GM12878 (cell line): Measurements from ENCODE around the gene APOE. TPM values are rescaled to one million over a fixed set of nuclear protein-coding genes. Genes with fewer than 3 reads are reported as not detected.

Experiments
- ATAC-seq: fragments of 200-7000 bp; cut with Tn5 transposase; 3 replicates; pipeline ENCODE4 v1.9.1; 2020; ENCODE audit warnings: mild to moderate bottlenecking, moderate library complexity
- BruUV-seq: library from RNA; stranded (reverse); fragments of 400-500 nt; replicated peaks from 2 replicates; lab custom pipeline; 2021; lab: Mats Ljungman, UMichigan
- CTCF ChIA-PET: fragments of 300-600 bp; sonication (Branson Sonifier 250); formaldehyde crosslinking; extraction: SDS; loops from one replicate; lab custom pipeline; 2021; ENCODE audit warnings: inconsistent platforms; lab: Yijun Ruan, JAX
- POLR2A ChIA-PET: fragments of 350-600 bp; formaldehyde crosslinking; extraction: SDS; loops from one replicate; lab custom pipeline; 2021; ENCODE audit warnings: inconsistent platforms; lab: Charles Lee
- RAD21 ChIA-PET: fragments of 300-600 bp; sonication (Branson Sonifier 250); formaldehyde crosslinking; loops from one replicate; lab custom pipeline; 2023; ENCODE audit warnings: antibody characterized with exemption; ENCODE audit not compliant: unreplicated experiment; lab: Charles Lee
- SMC1A ChIA-PET: fragments of 300-600 bp; sonication (Branson Sonifier 250); formaldehyde crosslinking; loops from one replicate; lab custom pipeline; 2023; ENCODE audit not compliant: unreplicated experiment, uncharacterized antibody; lab: Charles Lee
- DNase-seq: peaks from one replicate; pipeline ENCODE4 v3.0.0-alpha.2; 2011; ENCODE audit warnings: low read depth, low spot score
- FAIRE-seq: peaks from 3 replicates; lab custom pipeline; 2011; peaks lifted over from hg19 to GRCh38; lab: Jason Lieb, UNC
- H2AFZ ChIP-seq: 2 replicates; pipeline ENCODE4 v1.6.0; 2011; ENCODE audit warnings: low read depth, low read length, control low read depth; ENCODE audit not compliant: control insufficient read depth
- H3K27ac ChIP-seq: 2 replicates; pipeline ENCODE4 v1.5.1; 2011; ENCODE audit warnings: control low read depth; ENCODE audit not compliant: control insufficient read depth, insufficient read depth
- H3K27me3 ChIP-seq, 2 experiments: replicated peaks in 1 of 2; 2 replicates each; pipeline versions ENCODE4 v1.6.0 to v1.6.1; 2011; ENCODE audit warnings: low read length in 1 of 2; ENCODE audit not compliant: control insufficient read depth in 2 of 2, insufficient read depth in 2 of 2
- H3K36me3 ChIP-seq, 2 experiments: 2 replicates each; pipeline ENCODE4 v1.5.1; 2011; ENCODE audit warnings: low read length in 1 of 2; ENCODE audit not compliant: control insufficient read depth in 2 of 2, insufficient read depth in 2 of 2
- H3K4me1 ChIP-seq: 2 replicates; pipeline ENCODE4 v1.6.1; 2011; ENCODE audit warnings: mild to moderate bottlenecking, low read length, moderate library complexity, mixed read lengths; ENCODE audit not compliant: control insufficient read depth, insufficient read depth
- H3K4me2 ChIP-seq: 2 replicates; pipeline ENCODE4 v1.6.0; 2011; ENCODE audit warnings: control low read depth; ENCODE audit not compliant: control insufficient read depth, insufficient read depth
- H3K4me3 ChIP-seq: fragments of 200-600 bp; sonication (generic); 2 replicates; pipeline ENCODE4 v1.5.1; 2016
- H3K79me2 ChIP-seq: 2 replicates; pipeline ENCODE4 v1.6.0; 2011; ENCODE audit warnings: low read length; ENCODE audit not compliant: control insufficient read depth, insufficient read depth
- H3K9ac ChIP-seq: 2 replicates; pipeline ENCODE4 v1.8.0; 2011; ENCODE audit warnings: low read length, control low read depth, mixed read lengths; ENCODE audit not compliant: control insufficient read depth, insufficient read depth
- H3K9me3 ChIP-seq: replicated peaks from 3 replicates; pipeline ENCODE4 v1.5.1; 2011; ENCODE audit warnings: mild to moderate bottlenecking, low read length; ENCODE audit not compliant: control insufficient read depth, insufficient read depth
- H4K20me1 ChIP-seq: 2 replicates; pipeline ENCODE4 v1.6.0; 2011; ENCODE audit not compliant: control insufficient read depth, insufficient read depth
- BMI1 ChIP-seq: fragments of 450-650 bp; IDR thresholded peaks from 2 replicates; pipeline ENCODE4 v1.6.1; 2016; ENCODE audit warnings: mild to moderate bottlenecking, moderate library complexity, borderline replicate concordance
- CBX5 ChIP-seq: sonication (generic); IDR thresholded peaks from 2 replicates; pipeline ENCODE4 v1.6.1; 2016; ENCODE audit warnings: low read depth, moderate library complexity, mild to moderate bottlenecking, inconsistent platforms
- MEF2A ChIP-seq: IDR thresholded peaks from 2 replicates; pipeline ENCODE4 v1.6.1; 2011; ENCODE audit warnings: low read depth, mild to moderate bottlenecking, low read length, moderate library complexity; ENCODE audit not compliant: insufficient read depth
- RELA ChIP-seq: fragments of 450-650 bp; IDR thresholded peaks from 2 replicates; pipeline ENCODE4 v1.8.0; 2014; ENCODE audit warnings: borderline replicate concordance; ENCODE audit not compliant: partially characterized antibody
- SMAD5 ChIP-seq: IDR thresholded peaks from 2 replicates; pipeline ENCODE4 v1.6.1; 2016; ENCODE audit warnings: antibody characterized with exemption, low read depth
- SMC3 ChIP-seq: IDR thresholded peaks from 2 replicates; pipeline ENCODE4 v1.6.1; 2011; ENCODE audit warnings: low read length, improper control_type of control experiment, borderline replicate concordance
- WGBS: methylation state at CpG from one replicate; pipeline ENCODE4 v1.1.6; 2016; ENCODE audit warnings: low lambda C conversion rate; ENCODE audit not compliant: insufficient replicate concordance, insufficient coverage; ENCODE audit errors: missing lambda C conversion rate; 5-methylcytosine and 5-hydroxymethylcytosine counted together
- in situ Hi-C: fragments of 300-500 bp; cut with MboI; formaldehyde crosslinking; loops from 9 replicates; pipeline ENCODE4 v1.14.3; 2018; ENCODE audit warnings: mixed read lengths
- intact Hi-C: fragments of 100-400 bp; cut with micrococcal nuclease; formaldehyde crosslinking; loops from one replicate; pipeline ENCODE4 v1.14.2; 2022; ENCODE audit not compliant: unreplicated experiment
- polyA plus RNA-seq, 11 experiments: library from polyadenylated mRNA; depleted of rRNA in 4 of 11; unstranded in 6 of 11; stranded (reverse) in 5 of 11; fragments of >200 nt; fragmentation: Nextera tagmentation in 4 of 11; fragmentation: Illumina TruSeq in 1 of 11; extraction: Ambion mirVana in 4 of 11; extraction: Trizol in 1 of 11; gene quantifications; 1 replicate in 1 of 11; 2 replicates in 10 of 11; pipeline versions ENCODE4 v1.2.1 to v1.2.3, GENCODE V29; 2011 to 2016; ENCODE audit warnings: inconsistent platforms in 2 of 11, missing spikeins in 2 of 11, low read depth in 1 of 11
- total RNA-seq, 4 experiments: library from RNA; depleted of rRNA in 3 of 4; stranded (reverse); fragments of >200 nt in 3 of 4; fragmentation: Illumina TruSeq in 1 of 4; extraction: Trizol in 1 of 4; gene quantifications; 2 replicates each; pipeline versions ENCODE4 v1.2.1 to v1.2.3, GENCODE V29; 2013 to 2021
- TF ChIP-seq, protein P1 (sequence below): fragments of 450-650 bp; IDR thresholded peaks from 2 replicates; pipeline ENCODE4 v1.6.1; 2018; ENCODE audit warnings: mild to moderate bottlenecking, low read depth, moderate library complexity; ENCODE audit not compliant: partially characterized antibody

The APOE gene
- total and polyA plus RNA-seq, 10 of the 15 experiments (the other 5 are each of a cell fraction or from before 2014, with no cell fraction given): 0.22 to 3.7 (median 0.44) TPM; not detected in 4

DNA sequence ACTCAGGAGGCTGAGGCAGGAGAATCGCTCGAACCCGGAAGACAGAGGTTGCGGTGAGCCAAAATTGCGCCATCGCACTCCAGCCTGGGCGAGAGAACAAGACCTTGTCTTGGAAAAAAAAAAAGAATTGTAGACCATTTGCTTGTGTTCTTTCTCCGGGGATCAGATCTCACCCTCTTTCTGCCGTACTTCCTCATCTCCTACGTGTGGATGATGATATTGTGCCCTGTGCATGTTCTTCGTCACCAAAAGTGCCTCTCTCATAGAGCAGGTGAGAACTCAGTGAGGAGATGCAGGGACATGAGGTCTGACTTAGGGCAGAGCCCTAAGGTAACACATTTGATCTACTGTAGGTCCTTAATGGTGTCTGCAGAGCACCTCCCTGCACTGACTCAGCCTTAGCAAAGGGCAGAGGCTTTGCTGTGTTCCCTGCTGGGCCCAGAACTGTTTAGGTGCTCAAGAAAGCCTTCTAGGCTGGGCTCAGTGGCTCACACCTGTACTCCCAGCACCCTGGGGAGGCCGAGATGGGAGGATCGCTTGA, 41.5 kb downstream of the APOE start:
- Histone ChIP-seq H3K36me3 (no peaks in the 10 kb centered on the region), H4K20me1 (no peaks in the 10 kb centered on the region), H3K27me3 (no peaks in the 10 kb centered on the region), H3K27ac (no peak overlapping the region), H3K79me2 (no peaks in the 10 kb centered on the region), H3K4me3 (no peak overlapping the region), H3K4me1 (peaks cover 10% of the 10 kb centered on the region), H2AFZ (no peak overlapping the region), H3K4me2 (no peak overlapping the region), H3K9me3 (no peaks in the 10 kb centered on the region), H3K9ac (no peak overlapping the region)
- RAD21 ChIA-PET: no interaction called here
- ATAC-seq (no peak), DNase-seq (no peak), FAIRE-seq (no peak)
- 89% methylated on average over 13 of the region's 13 CpGs for WGBS
- BruUV-seq: no TSS peak
- SMC1A ChIA-PET: no interaction called here
- in situ Hi-C loops: no loop called here
- intact Hi-C loops: no loop called here
- POLR2A ChIA-PET: no interaction called here
- CTCF ChIA-PET: interaction anchor here (1.2 kb wide), 1 partner anchor 39 kb away, joined by 4 read pairs; no protein-coding TSS in a partner anchor
- TF ChIP-seq SMAD5 (no peak), MEF2A (no peak), BMI1 (no peak), RELA (no peak), SMC3 (no peak), CBX5 (no peak)
- TF ChIP-seq, protein P1, sequence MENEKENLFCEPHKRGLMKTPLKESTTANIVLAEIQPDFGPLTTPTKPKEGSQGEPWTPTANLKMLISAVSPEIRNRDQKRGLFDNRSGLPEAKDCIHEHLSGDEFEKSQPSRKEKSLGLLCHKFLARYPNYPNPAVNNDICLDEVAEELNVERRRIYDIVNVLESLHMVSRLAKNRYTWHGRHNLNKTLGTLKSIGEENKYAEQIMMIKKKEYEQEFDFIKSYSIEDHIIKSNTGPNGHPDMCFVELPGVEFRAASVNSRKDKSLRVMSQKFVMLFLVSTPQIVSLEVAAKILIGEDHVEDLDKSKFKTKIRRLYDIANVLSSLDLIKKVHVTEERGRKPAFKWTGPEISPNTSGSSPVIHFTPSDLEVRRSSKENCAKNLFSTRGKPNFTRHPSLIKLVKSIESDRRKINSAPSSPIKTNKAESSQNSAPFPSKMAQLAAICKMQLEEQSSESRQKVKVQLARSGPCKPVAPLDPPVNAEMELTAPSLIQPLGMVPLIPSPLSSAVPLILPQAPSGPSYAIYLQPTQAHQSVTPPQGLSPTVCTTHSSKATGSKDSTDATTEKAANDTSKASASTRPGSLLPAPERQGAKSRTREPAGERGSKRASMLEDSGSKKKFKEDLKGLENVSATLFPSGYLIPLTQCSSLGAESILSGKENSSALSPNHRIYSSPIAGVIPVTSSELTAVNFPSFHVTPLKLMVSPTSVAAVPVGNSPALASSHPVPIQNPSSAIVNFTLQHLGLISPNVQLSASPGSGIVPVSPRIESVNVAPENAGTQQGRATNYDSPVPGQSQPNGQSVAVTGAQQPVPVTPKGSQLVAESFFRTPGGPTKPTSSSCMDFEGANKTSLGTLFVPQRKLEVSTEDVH: no peak
